Trophoblast cell (in vitro differentiated cells and primary cell): Measurements from ENCODE around the gene GOLGA7B.
A peak's percentile ranks its signal among the peaks of the same experiment; 100 is the strongest.

Experiments used
- DNase-seq, 2 donors: peaks; one replicate each; pipeline ENCODE4 v3.0.0-alpha.2; 2016
- H2AFZ ChIP-seq: 2 replicates; pipeline ENCODE4 v1.6.1; 2013; ENCODE audit warnings: low read length, moderate library complexity, mild to moderate bottlenecking; ENCODE audit not compliant: insufficient read depth, poor library complexity
- H2AK5ac ChIP-seq: 2 replicates; pipeline ENCODE4 v1.6.1; 2013; ENCODE audit warnings: mild to moderate bottlenecking, low read length
- H2BK120ac ChIP-seq: 2 replicates; pipeline ENCODE4 v1.6.1; 2013; ENCODE audit warnings: low read length, mild to moderate bottlenecking, moderate library complexity; ENCODE audit not compliant: insufficient read depth, poor library complexity
- H2BK12ac ChIP-seq: 2 replicates; pipeline ENCODE4 v1.6.1; 2013; ENCODE audit warnings: mild to moderate bottlenecking, low read length, moderate library complexity
- H2BK5ac ChIP-seq: 2 replicates; pipeline ENCODE4 v1.6.1; 2013; ENCODE audit warnings: low read length, low read depth, moderate library complexity, mild to moderate bottlenecking; ENCODE audit not compliant: poor library complexity
- H3K14ac ChIP-seq: 2 replicates; pipeline ENCODE4 v1.6.1; 2013; ENCODE audit warnings: mild to moderate bottlenecking, low read length
- H3K18ac ChIP-seq: 2 replicates; pipeline ENCODE4 v1.6.1; 2013; ENCODE audit warnings: mild to moderate bottlenecking, low read length
- H3K23ac ChIP-seq: 2 replicates; pipeline ENCODE4 v1.6.1; 2013; ENCODE audit warnings: low read length
- H3K27ac ChIP-seq: 2 replicates; pipeline ENCODE4 v1.5.1; 2013; ENCODE audit warnings: low read depth, mild to moderate bottlenecking, inconsistent platforms, low read length, moderate library complexity
- H3K27me3 ChIP-seq: 2 replicates; pipeline ENCODE4 v1.6.1; 2013; ENCODE audit warnings: inconsistent platforms, mild to moderate bottlenecking, low read length, moderate library complexity; ENCODE audit not compliant: insufficient read depth
- H3K36me3 ChIP-seq, 2 experiments: 1 replicate in 1 of 2; 2 replicates in 1 of 2; pipeline ENCODE4 v1.6.1; 2013; ENCODE audit warnings: low read length in 2 of 2, mild to moderate bottlenecking in 2 of 2, moderate library complexity in 1 of 2; ENCODE audit not compliant: insufficient read depth in 2 of 2, control insufficient read depth in 1 of 2
- H3K4ac ChIP-seq: 2 replicates; pipeline ENCODE4 v1.6.1; 2013; ENCODE audit warnings: low read depth, mild to moderate bottlenecking, low read length, moderate library complexity
- H3K4me1 ChIP-seq, 2 experiments: 1 replicate in 1 of 2; 2 replicates in 1 of 2; pipeline ENCODE4 v1.6.1; 2013; ENCODE audit warnings: low read length in 2 of 2, mild to moderate bottlenecking in 2 of 2, moderate library complexity in 1 of 2; ENCODE audit not compliant: insufficient read depth in 2 of 2, control insufficient read depth in 1 of 2
- H3K4me2 ChIP-seq: 2 replicates; pipeline ENCODE4 v1.6.1; 2013; ENCODE audit warnings: inconsistent platforms, mild to moderate bottlenecking, low read length, moderate library complexity
- H3K4me3 ChIP-seq: 2 replicates; pipeline ENCODE4 v1.5.1; 2013; ENCODE audit warnings: mild to moderate bottlenecking, low read depth, low read length, inconsistent platforms
- H3K79me1 ChIP-seq: one replicate; pipeline ENCODE4 v1.6.1; 2013; ENCODE audit warnings: low read length
- H3K79me2 ChIP-seq: 2 replicates; pipeline ENCODE4 v1.6.1; 2013; ENCODE audit warnings: low read length, mild to moderate bottlenecking; ENCODE audit not compliant: control insufficient read depth, insufficient read depth, poor library complexity
- H3K9ac ChIP-seq: 2 replicates; pipeline ENCODE4 v1.6.1; 2013; ENCODE audit warnings: mild to moderate bottlenecking, low read length
- H3K9me3 ChIP-seq: 2 replicates; pipeline ENCODE4 v1.6.1; 2013; ENCODE audit warnings: low read depth, mild to moderate bottlenecking, control low read depth, inconsistent platforms, low read length; ENCODE audit not compliant: insufficient read depth
- H4K12ac ChIP-seq: 2 replicates; pipeline ENCODE4 v1.6.1; 2013; ENCODE audit warnings: low read depth, mild to moderate bottlenecking, low read length, moderate library complexity
- H4K8ac ChIP-seq: 2 replicates; pipeline ENCODE4 v1.6.1; 2013; ENCODE audit warnings: low read depth, mild to moderate bottlenecking, low read length, moderate library complexity
- H4K91ac ChIP-seq: one replicate; pipeline ENCODE4 v1.6.1; 2013; ENCODE audit warnings: low read depth, mild to moderate bottlenecking, low read length, moderate library complexity
- WGBS: extraction: QIAGEN DNeasy Blood & Tissue Kit; methylation state at CpG from one replicate; pipeline ENCODE4 v1.1.7; 2013; ENCODE audit warnings: missing lambda C conversion rate; ENCODE audit not compliant: insufficient read length, insufficient coverage; ENCODE audit errors: extremely low coverage; 5-methylcytosine and 5-hydroxymethylcytosine counted together

GOLGA7B gene

GRCh38 chr10:97858001-97858439 lies 8.4 kb downstream of the GOLGA7B start:
- Histone ChIP-seq H2AFZ (no peak overlapping the region), H3K79me1 (no peaks in the 10 kb centered on the region), H2AK5ac (no peak overlapping the region), H3K27me3 (no peaks in the 10 kb centered on the region), H3K79me2 (no peaks in the 10 kb centered on the region), H3K4me1 (no peaks in the 10 kb centered on the region), H4K91ac (no peak overlapping the region), H3K23ac (no peak overlapping the region), H4K8ac (no peak overlapping the region), H3K9me3 (no peaks in the 10 kb centered on the region), H3K18ac (no peak overlapping the region), H2BK12ac (no peak overlapping the region), H3K4me3 (no peak overlapping the region), H3K36me3 (no peaks in the 10 kb centered on the region), H3K27ac (no peak overlapping the region), H3K14ac (no peak overlapping the region), H3K4ac (no peak overlapping the region), H3K4me2 (no peak overlapping the region), H2BK120ac (no peak overlapping the region), H2BK5ac (no peak overlapping the region), H4K12ac (no peak overlapping the region), H3K9ac (no peak overlapping the region)
- no peak for DNase-seq
- no CpG with 5 or more reads among the region's 1 CpG for WGBS

- Histone ChIP-seq H2AK5ac (no peak overlapping the region), H3K79me1 (no peaks in the 10 kb centered on the region), H4K91ac (no peak overlapping the region), H3K9me3 (no peaks in the 10 kb centered on the region), H3K4me3 (no peak overlapping the region), H4K12ac (no peak overlapping the region), H3K79me2 (no peaks in the 10 kb centered on the region), H2AFZ (no peak overlapping the region), H3K4ac (no peak overlapping the region), H3K36me3 (no peaks in the 10 kb centered on the region), H4K8ac (no peak overlapping the region), H3K14ac (no peak overlapping the region), H2BK12ac (no peak overlapping the region), H3K4me1 (no peaks in the 10 kb centered on the region), H3K18ac (no peak overlapping the region), H3K9ac (no peak overlapping the region), H3K4me2 (no peak overlapping the region), H3K23ac (no peak overlapping the region), H3K27me3 (no peaks in the 10 kb centered on the region), H2BK120ac (no peak overlapping the region), H2BK5ac (no peak overlapping the region), H3K27ac (no peak overlapping the region)
- DNase-seq = peak in 1 of 2 donors; percentile 8
- WGBS = no CpG with 5 or more reads among the region's 3 CpGs
Measured at GRCh38 chr10:97861097-97861750, 11.6 kb downstream of the GOLGA7B start.

- Histone ChIP-seq H3K9ac (no peak overlapping the region), H3K27me3 (no peaks in the 10 kb centered on the region), H4K91ac (no peak overlapping the region), H3K79me2 (no peaks in the 10 kb centered on the region), H4K12ac (no peak overlapping the region), H2BK12ac (no peak overlapping the region), H2BK5ac (no peak overlapping the region), H3K36me3 (no peaks in the 10 kb centered on the region), H2BK120ac (no peak overlapping the region), H3K14ac (no peak overlapping the region), H3K4ac (no peak overlapping the region), H3K27ac (no peak overlapping the region), H3K18ac (no peak overlapping the region), H3K79me1 (no peaks in the 10 kb centered on the region), H4K8ac (no peak overlapping the region), H3K4me2 (no peak overlapping the region), H3K9me3 (peaks cover 3% of the 10 kb centered on the region), H3K4me1 (no peaks in the 10 kb centered on the region), H3K4me3 (no peak overlapping the region), H2AK5ac (no peak overlapping the region), H3K23ac (no peak overlapping the region), H2AFZ (no peak overlapping the region)
- no peak for DNase-seq
- WGBS = no CpG with 5 or more reads among the region's 1 CpG
Measured at GRCh38 chr10:97861924-97862323, 12.3 kb downstream of the GOLGA7B start.

GRCh38 chr10:97863808-97864207 lies 14.2 kb downstream of the GOLGA7B start:
- H2BK5ac ChIP-seq = no peak overlapping the region
- H3K23ac ChIP-seq = no peak overlapping the region
- no peak overlapping the region for H2AFZ ChIP-seq
- H2AK5ac ChIP-seq = no peak overlapping the region
- no peak overlapping the region for H3K27ac ChIP-seq
- no peak overlapping the region for H2BK120ac ChIP-seq
- no peak overlapping the region for H4K8ac ChIP-seq
- no peak overlapping the region for H4K91ac ChIP-seq
- no peak for DNase-seq
- peaks cover 3% of the 10 kb centered on the region for H3K9me3 ChIP-seq
- H3K27me3 ChIP-seq = no peaks in the 10 kb centered on the region
- H3K18ac ChIP-seq = no peak overlapping the region
- no CpG with 5 or more reads among the region's 11 CpGs for WGBS
- no peak overlapping the region for H3K9ac ChIP-seq
- H3K79me1 ChIP-seq = no peaks in the 10 kb centered on the region
- no peaks in the 10 kb centered on the region for H3K36me3 ChIP-seq
- no peak overlapping the region for H3K4me3 ChIP-seq
- no peaks in the 10 kb centered on the region for H3K79me2 ChIP-seq
- H3K4me1 ChIP-seq = no peaks in the 10 kb centered on the region
- no peak overlapping the region for H2BK12ac ChIP-seq
- no peak overlapping the region for H4K12ac ChIP-seq
- H3K14ac ChIP-seq = no peak overlapping the region
- H3K4me2 ChIP-seq = no peak overlapping the region
- no peak overlapping the region for H3K4ac ChIP-seq
